LHCN-M2 (cell line): ENCODE data around the gene TC2N. TPM values are rescaled to one million over a fixed set of nuclear protein-coding genes. Genes with fewer than 3 reads are reported as not detected.
A peak's percentile ranks its signal among the peaks of the same experiment; 100 is the strongest.
"Not testable (repeated sequence)": the region's sequence is repeated elsewhere in the genome, so short reads cannot be mapped to it uniquely, and the experiment has no call there.

Source experiments
- DNase-seq: peaks from one replicate; pipeline ENCODE4 v3.0.0-alpha.2; 2012; ENCODE audit warnings: low read depth
- total RNA-seq: library from RNA; depleted of rRNA; stranded (reverse); fragments of >200 nt; gene quantifications from 2 replicates; pipeline ENCODE4 v1.2.3, GENCODE V29; 2014

The TC2N gene
- total RNA-seq, 1 experiment from 2014 or later: not detected

- DNase-seq: no peak
These were observed 22.3 kb upstream of the TC2N start for GRCh38 chr14:91889477-91890211.

DNA sequence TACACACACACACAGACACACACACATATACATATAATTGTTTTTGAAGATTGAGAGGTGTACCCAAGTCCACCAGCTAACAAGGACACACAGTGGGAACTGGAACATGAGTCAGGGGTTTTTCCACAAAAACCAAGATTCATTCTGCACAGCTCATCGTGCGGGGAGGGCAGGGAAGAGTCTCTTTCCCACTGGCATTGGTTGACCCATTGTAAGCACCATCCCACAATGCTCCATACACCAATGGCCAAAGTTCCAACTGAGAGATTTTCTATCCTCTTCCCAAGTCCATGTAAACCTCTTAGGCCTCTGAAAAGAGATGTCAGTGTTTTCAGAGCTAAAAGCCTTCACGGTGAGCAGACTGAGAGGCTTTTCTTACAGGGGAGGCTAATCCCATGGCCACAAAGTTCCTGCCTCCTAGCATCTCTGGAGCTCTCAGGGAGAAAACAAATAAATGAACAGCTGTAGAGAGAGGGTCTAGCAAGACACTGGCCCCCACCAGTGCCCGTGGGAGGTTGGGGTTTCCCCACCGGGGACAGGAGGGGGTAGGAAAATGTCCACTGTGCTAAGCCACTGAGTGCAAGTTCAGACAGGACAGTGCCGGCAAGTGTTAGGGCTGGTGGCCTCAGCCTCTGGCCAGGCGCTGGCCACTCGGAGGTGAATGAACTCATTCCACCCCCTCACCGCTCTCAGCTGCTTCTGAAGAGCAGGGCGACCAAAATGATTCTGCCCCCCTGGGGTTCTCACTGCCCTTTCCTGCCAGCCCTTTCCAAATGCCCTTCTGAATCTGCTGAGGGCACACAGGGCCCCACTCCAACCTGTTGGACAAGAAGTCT is 21.5 kb upstream of the TC2N start:
- DNase-seq: peak; percentile 32

GRCh38 chr14:91886961-91887360 is 19.6 kb upstream of the TC2N start:
- no peak for DNase-seq

DNA sequence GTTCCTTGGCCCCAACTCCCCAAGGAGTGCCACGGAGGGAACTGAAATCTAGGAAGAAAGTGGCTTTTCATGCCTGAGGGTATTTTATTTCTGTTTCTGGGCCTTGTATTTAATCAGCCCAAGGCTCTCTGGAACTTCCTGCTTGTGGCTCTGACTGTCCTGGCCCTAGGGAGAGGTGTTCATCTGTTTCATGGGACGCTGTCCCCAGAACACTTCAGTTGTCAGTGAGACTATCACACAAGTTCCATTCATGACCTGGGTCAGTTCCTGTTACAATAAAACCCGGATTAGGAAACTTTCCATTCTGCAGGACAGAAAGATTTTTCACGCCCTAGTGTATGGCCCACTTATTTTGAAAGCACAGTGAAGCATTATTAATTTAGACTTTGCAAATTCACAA is 18.5 kb upstream of the TC2N start:
- no peak for DNase-seq

DNA sequence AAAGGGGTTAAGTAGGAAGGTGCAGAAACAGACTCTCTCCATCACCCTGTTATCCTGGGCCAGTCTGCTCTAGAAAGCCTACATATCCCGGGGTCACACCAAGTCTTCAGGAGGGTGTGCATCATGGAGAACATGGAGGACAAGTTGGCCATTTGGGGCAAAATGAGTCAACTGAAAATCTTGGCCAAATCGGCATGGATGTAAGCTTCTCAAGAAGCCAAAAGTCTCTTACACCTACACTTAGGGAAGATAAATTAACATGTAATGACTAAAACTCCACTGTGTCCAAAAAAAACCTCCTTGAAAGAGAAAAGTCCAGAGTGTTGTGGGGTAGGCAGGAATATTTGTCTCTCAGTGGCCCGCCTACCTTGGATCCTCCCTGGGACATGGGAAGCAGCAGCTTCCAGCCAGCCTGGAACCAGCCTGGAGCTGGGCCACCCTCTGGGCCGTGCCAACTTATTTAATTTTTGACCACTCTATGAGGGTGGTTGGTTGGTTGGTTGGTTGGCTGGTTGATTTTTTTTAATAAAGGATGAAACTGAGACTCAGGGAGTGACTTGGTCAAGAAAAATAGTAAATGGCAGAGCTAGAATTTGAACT is 17.9 kb upstream of the TC2N start:
- no peak for DNase-seq

GRCh38 chr14:91884664-91885063 is 17.3 kb upstream of the TC2N start:
- DNase-seq: no peak

GRCh38 chr14:91883753-91884152 is 16.4 kb upstream of the TC2N start:
- DNase-seq: no peak

DNA sequence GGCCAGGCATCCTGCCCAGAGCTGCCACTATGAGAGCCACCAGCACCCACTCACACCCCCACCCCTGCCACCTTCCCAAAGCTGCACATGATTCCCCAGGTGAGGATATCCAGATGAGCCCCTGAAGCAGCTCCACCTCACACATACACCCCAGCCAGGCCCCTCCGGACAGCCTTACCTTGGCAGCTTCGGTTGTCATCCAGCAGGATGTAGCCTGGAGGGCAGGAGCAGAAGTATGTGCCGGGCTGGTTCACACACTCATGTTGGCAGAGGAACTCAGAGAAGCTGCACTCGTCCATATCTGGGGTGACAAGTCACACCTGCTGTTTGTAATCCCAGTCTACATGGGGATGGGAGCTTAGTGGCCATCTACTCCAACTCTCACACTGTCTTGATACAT is 15.4 kb upstream of the TC2N start:
- DNase-seq: no peak

- DNase-seq: no peak
These were observed 15.0 kb upstream of the TC2N start for GRCh38 chr14:91882369-91882768.

GRCh38 chr14:91879196-91879595 is 11.9 kb upstream of the TC2N start:
- no peak for DNase-seq

DNA sequence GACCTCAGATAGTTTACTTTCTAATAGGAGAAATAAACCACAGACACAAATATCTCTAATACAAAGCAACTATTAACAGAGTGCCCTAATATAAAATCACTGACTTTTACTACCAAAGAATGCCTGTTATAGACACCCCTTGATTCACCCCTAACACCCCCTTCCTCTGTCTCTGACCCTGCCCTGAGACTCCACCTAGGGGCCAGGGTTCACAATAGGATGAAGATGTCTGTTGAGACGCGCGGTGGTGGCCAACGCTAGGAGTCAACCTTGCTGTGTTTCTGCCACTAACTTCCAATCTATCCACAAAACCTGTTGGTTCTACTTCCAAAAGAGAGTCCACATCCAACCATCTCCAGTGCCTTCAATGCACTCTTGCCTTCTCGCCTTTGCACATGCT is 10.9 kb upstream of the TC2N start:
- DNase-seq: no peak

GRCh38 chr14:91877376-91877915 is 10.1 kb upstream of the TC2N start:
- no peak for DNase-seq

DNA sequence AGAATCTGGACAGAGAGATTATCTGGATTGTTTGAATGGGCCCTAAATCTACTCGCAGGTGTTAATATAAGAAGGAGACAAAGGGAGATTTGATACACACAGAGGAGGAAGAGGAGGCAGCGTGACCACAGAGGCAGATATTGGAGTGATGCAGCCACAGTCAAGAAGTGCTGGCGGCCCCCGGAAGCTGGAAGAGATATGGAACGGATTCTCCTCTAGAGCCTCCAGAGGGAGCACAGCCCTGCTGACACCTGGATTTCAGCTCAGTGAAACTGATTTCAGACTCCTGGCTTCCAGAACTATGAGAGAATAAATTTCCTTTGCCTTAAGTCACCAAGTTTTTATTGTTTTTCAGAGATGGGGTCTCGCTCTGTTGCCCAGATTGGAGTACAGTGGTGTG is 9.2 kb upstream of the TC2N start:
- DNase-seq: no peak

GRCh38 chr14:91875525-91876286 is 8.4 kb upstream of the TC2N start:
- DNase-seq: no peak

DNA sequence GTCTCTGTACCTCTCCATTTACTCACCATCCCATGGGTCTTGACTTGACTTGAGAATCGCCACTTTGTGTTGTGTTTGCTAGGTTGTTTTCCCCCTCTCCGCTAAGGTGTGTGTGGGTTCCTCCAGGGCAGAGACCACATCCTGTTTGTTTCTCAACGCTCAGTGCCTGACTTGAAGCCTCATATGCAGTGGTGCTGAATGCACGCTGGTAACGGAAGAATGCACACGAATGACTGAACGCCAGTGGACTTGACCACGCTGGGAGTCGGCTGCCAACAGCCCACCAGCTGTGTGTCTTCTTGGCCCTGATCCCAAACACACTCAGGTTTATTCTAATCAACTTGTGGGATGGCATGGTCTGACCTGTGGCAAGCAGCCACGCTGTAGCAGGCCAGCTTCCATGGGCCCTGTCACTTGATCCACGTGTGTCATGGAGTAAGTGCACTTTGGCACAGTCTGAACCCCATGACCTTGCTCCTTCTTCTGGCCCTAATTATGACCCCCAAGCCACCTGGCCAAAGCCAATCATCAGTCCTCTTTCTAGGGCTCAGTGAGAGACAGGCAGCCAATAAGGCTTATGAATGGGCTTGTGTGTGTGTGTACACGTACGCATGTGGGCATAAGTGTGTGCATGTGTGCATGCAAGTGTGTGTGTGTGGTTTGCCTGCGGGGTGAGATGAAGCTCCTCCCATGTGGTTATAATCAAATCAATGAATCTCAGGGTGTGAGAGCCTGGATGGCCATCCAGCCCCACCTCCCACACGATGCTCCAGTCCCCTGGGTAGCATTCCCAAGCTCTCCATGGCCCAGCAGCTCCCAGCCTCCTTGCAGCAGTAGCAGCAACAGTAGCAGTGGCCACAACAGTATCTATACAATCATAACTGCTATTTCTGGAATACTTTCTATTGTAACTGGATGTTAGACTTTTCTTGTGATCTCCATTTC is 6.4 kb upstream of the TC2N start:
- DNase-seq: no peak

- DNase-seq: no peak
These were observed 5.5 kb upstream of the TC2N start for GRCh38 chr14:91872517-91873470.

GRCh38 chr14:91872011-91872501 is 4.7 kb upstream of the TC2N start:
- no peak for DNase-seq

DNA sequence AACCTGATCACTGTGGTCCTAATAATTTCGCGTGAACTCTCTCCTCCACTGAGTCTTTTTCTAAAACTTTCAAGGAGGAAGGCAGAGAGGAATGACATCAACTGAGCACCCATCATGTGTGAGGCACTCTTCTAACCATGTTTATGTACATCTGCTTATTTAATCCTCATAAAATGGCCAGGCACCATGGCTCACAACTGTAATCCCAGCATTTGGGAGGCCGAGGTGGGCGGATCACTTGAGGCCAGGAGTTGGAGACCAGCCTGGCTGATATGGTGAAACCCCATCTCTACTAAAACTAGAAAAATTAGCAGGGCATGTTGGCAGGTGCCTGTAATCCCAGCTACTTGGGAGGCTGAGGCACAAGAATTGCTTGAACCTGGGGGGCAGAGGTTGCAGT is 4.1 kb upstream of the TC2N start:
- not testable (repeated sequence) for DNase-seq

DNA sequence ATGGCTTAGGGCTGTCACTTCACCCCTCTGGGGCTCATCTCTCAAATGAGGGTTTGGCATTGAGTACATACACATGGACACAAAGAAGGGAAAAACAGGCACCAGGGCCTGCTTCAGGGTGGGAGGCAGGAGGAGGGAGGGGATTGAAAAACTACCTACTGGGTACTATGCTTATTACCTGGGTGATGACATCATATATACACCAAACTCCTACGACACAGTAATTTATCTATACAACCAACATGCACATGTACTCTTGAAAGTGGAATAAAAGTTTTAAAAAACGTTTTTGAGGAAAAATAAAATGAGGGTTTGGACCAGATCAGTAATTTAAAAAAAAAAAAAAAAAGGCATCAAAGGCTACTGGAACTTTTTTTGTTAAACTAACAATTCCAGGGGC is 3.6 kb upstream of the TC2N start:
- no peak for DNase-seq
